Activated CD8-positive, alpha-beta T cell treated with anti-CD3 and anti-CD28 coated beads, Interleukin-2, amount 10 ng/mL, durations not matched to agents 7 days and 5 days (primary cell): ENCODE measurements around the gene SRP54. TPM values are rescaled to one million over a fixed set of nuclear protein-coding genes. Genes with fewer than 3 reads are reported as not detected.

ENCODE experiments used
- ATAC-seq: fragments of 150-1000 bp; cut with Tn5 transposase; one replicate; pipeline ENCODE4 v1.10.0; 2021; ENCODE audit warnings: moderate library complexity
- CTCF ChIA-PET: fragments of 350-600 bp; sonication (Branson Sonifier 250); formaldehyde crosslinking; loops from one replicate; lab custom pipeline; 2021; ENCODE audit warnings: antibody characterized with exemption; lab: Charles Lee
- POLR2A ChIA-PET: fragments of 350-600 bp; sonication (Branson Sonifier 250); formaldehyde crosslinking; loops from one replicate; lab custom pipeline; 2021; ENCODE audit warnings: antibody characterized with exemption; lab: Charles Lee
- DNase-seq: peaks from one replicate; pipeline ENCODE4 v3.0.0-alpha.2; 2020
- H3K27ac Mint-ChIP-seq: one replicate; pipeline ENCODE4 v1.8.0; 2021; ENCODE audit warnings: mild to moderate bottlenecking, mixed read lengths
- H3K27me3 Mint-ChIP-seq: one replicate; pipeline ENCODE4 v1.8.0; 2021; ENCODE audit warnings: low read depth, mixed read lengths
- H3K36me3 Mint-ChIP-seq: one replicate; pipeline ENCODE4 v1.8.0; 2021; ENCODE audit warnings: low read depth, mixed read lengths
- H3K4me1 Mint-ChIP-seq: one replicate; pipeline ENCODE4 v1.8.0; 2021; ENCODE audit warnings: low read depth, mixed read lengths
- H3K4me3 Mint-ChIP-seq: one replicate; pipeline ENCODE4 v1.8.0; 2021; ENCODE audit warnings: mild to moderate bottlenecking, mixed read lengths
- H3K9me3 Mint-ChIP-seq: one replicate; pipeline ENCODE4 v1.8.0; 2022; ENCODE audit warnings: mixed read lengths; ENCODE audit not compliant: insufficient read depth
- total RNA-seq, 2 experiments: library from RNA; stranded (reverse); gene quantifications; one replicate each; pipeline ENCODE4 v1.2.3, GENCODE V29; 2021

SRP54 gene
- total RNA-seq, 2 experiments from 2014 or later: 58.6 to 61.6 TPM

- no peak overlapping the region for H3K27ac Mint-ChIP-seq
- ChIA-PET POLR2A (no interaction called here), CTCF (no interaction called here)
- no peaks in the 10 kb centered on the region for H3K4me1 Mint-ChIP-seq
- no peak for ATAC-seq
- H3K4me3 Mint-ChIP-seq: no peak overlapping the region
- no peak for DNase-seq
- no peaks in the 10 kb centered on the region for H3K9me3 Mint-ChIP-seq
- H3K36me3 Mint-ChIP-seq: peaks cover 25% of the 10 kb centered on the region
- H3K27me3 Mint-ChIP-seq: no peaks in the 10 kb centered on the region
These were observed 17.6 kb upstream of the SRP54 start for GRCh38 chr14:34964977-34965764.

- CTCF ChIA-PET: no interaction called here
- no peaks in the 10 kb centered on the region for H3K27me3 Mint-ChIP-seq
- no peak overlapping the region for H3K27ac Mint-ChIP-seq
- peaks cover 22% of the 10 kb centered on the region for H3K36me3 Mint-ChIP-seq
- no peaks in the 10 kb centered on the region for H3K9me3 Mint-ChIP-seq
- POLR2A ChIA-PET: no interaction called here
- DNase-seq (no peak), ATAC-seq (no peak)
- no peaks in the 10 kb centered on the region for H3K4me1 Mint-ChIP-seq
- no peak overlapping the region for H3K4me3 Mint-ChIP-seq
These were observed 16.9 kb upstream of the SRP54 start for GRCh38 chr14:34965912-34966311.

- DNase-seq (no peak), ATAC-seq (peak; percentile 39)
- H3K36me3 Mint-ChIP-seq: peaks cover 23% of the 10 kb centered on the region
- no peak overlapping the region for H3K4me3 Mint-ChIP-seq
- CTCF ChIA-PET: no interaction called here
- H3K27me3 Mint-ChIP-seq: no peaks in the 10 kb centered on the region
- H3K27ac Mint-ChIP-seq: no peak overlapping the region
- no peaks in the 10 kb centered on the region for H3K4me1 Mint-ChIP-seq
- no peaks in the 10 kb centered on the region for H3K9me3 Mint-ChIP-seq
- POLR2A ChIA-PET: no interaction called here
These were observed 16.4 kb upstream of the SRP54 start for GRCh38 chr14:34966413-34966812.

GRCh38 chr14:34970665-34971064 lies 12.1 kb upstream of the SRP54 start:
- ChIA-PET POLR2A (no interaction called here), CTCF (interaction anchor here (2.6 kb wide), 1 partner anchor 11 kb away, joined by 10 read pairs; no protein-coding TSS in a partner anchor)
- H3K4me1 Mint-ChIP-seq: no peaks in the 10 kb centered on the region
- no peak overlapping the region for H3K27ac Mint-ChIP-seq
- H3K4me3 Mint-ChIP-seq: no peak overlapping the region
- no peaks in the 10 kb centered on the region for H3K9me3 Mint-ChIP-seq
- DNase-seq (no peak), ATAC-seq (no peak)
- H3K36me3 Mint-ChIP-seq: peaks cover 27% of the 10 kb centered on the region
- H3K27me3 Mint-ChIP-seq: no peaks in the 10 kb centered on the region

- H3K36me3 Mint-ChIP-seq: peaks cover 21% of the 10 kb centered on the region
- H3K4me3 Mint-ChIP-seq: no peak overlapping the region
- no peak for DNase-seq
- H3K4me1 Mint-ChIP-seq: no peaks in the 10 kb centered on the region
- CTCF ChIA-PET: interaction anchor here (2.6 kb wide), 1 partner anchor 10 kb away, joined by 10 read pairs; no protein-coding TSS in a partner anchor
- no peak overlapping the region for H3K27ac Mint-ChIP-seq
- POLR2A ChIA-PET: interaction anchor here (0.9 to 1.0 kb wide), 2 partner anchors 10 to 12 kb away, joined by 3 to 5 read pairs; partner anchors contain the start of gene SRP54
- H3K9me3 Mint-ChIP-seq: no peaks in the 10 kb centered on the region
- ATAC-seq: no peak
- H3K27me3 Mint-ChIP-seq: no peaks in the 10 kb centered on the region
These were observed 11.4 kb upstream of the SRP54 start for GRCh38 chr14:34971381-34971780.

- Mint-ChIP-seq H3K4me1 (peaks cover 3% of the 10 kb centered on the region), H3K4me3 (no peak overlapping the region), H3K9me3 (no peaks in the 10 kb centered on the region), H3K27me3 (no peaks in the 10 kb centered on the region), H3K27ac (no peak overlapping the region), H3K36me3 (peaks cover 24% of the 10 kb centered on the region)
- no peak for ATAC-seq
- DNase-seq: no peak
- ChIA-PET CTCF (interaction anchor here (2.6 kb wide), 1 partner anchor 10 kb away, joined by 10 read pairs; no protein-coding TSS in a partner anchor), POLR2A (interaction anchor here (0.9 to 1.0 kb wide), 2 partner anchors 9 to 11 kb away, joined by 3 to 5 read pairs; partner anchors contain the start of gene SRP54)
These were observed 11.0 kb upstream of the SRP54 start for GRCh38 chr14:34971801-34972200.

GRCh38 chr14:34978444-34978843 lies 4.3 kb upstream of the SRP54 start:
- Mint-ChIP-seq H3K4me1 (peaks cover 15% of the 10 kb centered on the region), H3K27me3 (no peaks in the 10 kb centered on the region), H3K9me3 (no peaks in the 10 kb centered on the region), H3K27ac (no peak overlapping the region), H3K36me3 (peaks cover 10% of the 10 kb centered on the region), H3K4me3 (no peak overlapping the region)
- ATAC-seq: no peak
- ChIA-PET POLR2A (no interaction called here), CTCF (interaction anchor here (0.8 kb wide), 1 partner anchor 103 kb away, joined by 3 read pairs; the partner anchor contains the start of gene BAZ1A)
- DNase-seq: no peak

GRCh38 chr14:34980337-34980900 lies 2.4 kb upstream of the SRP54 start:
- Mint-ChIP-seq H3K27me3 (no peaks in the 10 kb centered on the region), H3K9me3 (no peaks in the 10 kb centered on the region), H3K4me3 (peak overlapping the region; percentile 9), H3K36me3 (peaks cover 16% of the 10 kb centered on the region), H3K27ac (no peak overlapping the region), H3K4me1 (peaks cover 15% of the 10 kb centered on the region)
- ChIA-PET POLR2A (interaction anchor here (0.6 to 4.5 kb wide), 7 partner anchors 9 to 268 kb away, joined by 3 to 22 read pairs (median 5); partner anchors contain the start of genes BAZ1A, FAM177A1, PPP2R3C and PRORP), CTCF (interaction anchor here (0.7 to 2.6 kb wide), 14 partner anchors 9 to 432 kb away, joined by 3 to 10 read pairs (median 4); partner anchors contain the start of genes BAZ1A and FAM177A1)
- ATAC-seq (no peak), DNase-seq (no peak)

- H3K4me1 Mint-ChIP-seq: peaks cover 13% of the 10 kb centered on the region
- no peaks in the 10 kb centered on the region for H3K27me3 Mint-ChIP-seq
- no peak overlapping the region for H3K4me3 Mint-ChIP-seq
These were observed 910 bp upstream of the SRP54 start for GRCh38 chr14:34981743-34982420.

GRCh38 chr14:34983148-34983760 lies 462 bp downstream of the SRP54 start:
- ChIA-PET POLR2A (interaction anchor here (0.6 to 4.5 kb wide), 20 partner anchors 10 to 438 kb away, joined by 3 to 43 read pairs (median 5); partner anchors contain the start of genes BAZ1A, FAM177A1, NFKBIA and PPP2R3C), CTCF (interaction anchor here (0.8 to 1.9 kb wide), 7 partner anchors 9 to 140 kb away, joined by 3 to 5 read pairs (median 4); partner anchors contain the start of gene BAZ1A)
- Mint-ChIP-seq H3K27me3 (no peaks in the 10 kb centered on the region), H3K9me3 (no peaks in the 10 kb centered on the region), H3K36me3 (peaks cover 14% of the 10 kb centered on the region), H3K27ac (no peak overlapping the region), H3K4me3 (no peak overlapping the region), H3K4me1 (peaks cover 17% of the 10 kb centered on the region)
- DNase-seq (no peak), ATAC-seq (peak; percentile 11)

More at GRCh38 chr14:34981743-34982420, 910 bp upstream of the SRP54 start:
- ATAC-seq (peak; percentile 12), DNase-seq (peak; percentile 59)
- Mint-ChIP-seq H3K27ac (no peak overlapping the region), H3K36me3 (peaks cover 17% of the 10 kb centered on the region), H3K9me3 (no peaks in the 10 kb centered on the region)
- ChIA-PET CTCF (interaction anchor here (0.6 to 2.6 kb wide), 24 partner anchors 8 to 440 kb away, joined by 3 to 10 read pairs (median 3); partner anchors contain the start of genes FAM177A1, PPP2R3C and PRORP), POLR2A (interaction anchor here (0.6 to 4.5 kb wide), 20 partner anchors 8 to 440 kb away, joined by 3 to 43 read pairs (median 6); partner anchors contain the start of genes BAZ1A, FAM177A1, NFKBIA and PPP2R3C)
